Measurements from ENCODE around the gene CHST1.

CHST1 gene

DNA sequence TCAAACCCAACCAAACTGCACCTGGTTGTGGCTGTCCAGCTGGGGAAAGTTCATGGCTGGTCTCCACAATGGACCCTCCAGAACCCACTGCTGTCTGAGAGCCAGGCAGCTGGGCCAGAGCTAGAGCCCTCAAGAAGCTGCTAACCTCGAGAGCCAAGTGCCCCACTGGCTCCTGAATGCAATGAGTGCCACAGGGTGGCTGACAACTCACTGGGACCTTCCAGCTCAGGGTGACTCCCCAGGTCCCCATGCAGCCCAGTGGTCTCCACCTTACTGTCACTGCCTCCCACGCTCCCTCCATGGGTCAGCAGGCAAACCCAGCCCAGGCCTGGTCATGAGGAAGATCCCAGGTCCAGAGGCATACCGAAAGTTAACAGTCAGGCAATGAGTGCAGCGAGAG is 8.0 kb upstream of the CHST1 start (continued):
- TF ChIP-seq SNAI2 (CRISPR knock-in tag; IDR thresholded peaks at IDR 0.05) (no peak), ZNF70 (CRISPR knock-in tag; IDR thresholded peaks at IDR 0.05) (no peak), ISL1 (CRISPR knock-in tag; IDR thresholded peaks at IDR 0.05) (no peak), BACH2 (CRISPR knock-in tag; IDR thresholded peaks at IDR 0.05; ENCODE audit: borderline replicate concordance) (no peak), TCF4 (CRISPR knock-in tag; IDR thresholded peaks at IDR 0.05; ENCODE audit: borderline replicate concordance) (no peak), RARB (CRISPR knock-in tag; IDR thresholded peaks at IDR 0.05) (no peak), ESRRG (CRISPR knock-in tag; IDR thresholded peaks at IDR 0.05) (no peak), ZFP30 (CRISPR knock-in tag; IDR thresholded peaks at IDR 0.05) (no peak), CREB5 (CRISPR knock-in tag; IDR thresholded peaks at IDR 0.05; ENCODE audit: low read depth) (no peak), ARNTL (CRISPR knock-in tag; IDR thresholded peaks at IDR 0.05; ENCODE audit: borderline replicate concordance, low read depth) (no peak)

GRCh38 chr11:45672593-45672992 is 7.2 kb upstream of the CHST1 start:
- ATAC-seq, result no peak
- TF ChIP-seq ZNF70 (CRISPR knock-in tag; IDR thresholded peaks at IDR 0.05), result no peak
- TF ChIP-seq, protein P1, sequence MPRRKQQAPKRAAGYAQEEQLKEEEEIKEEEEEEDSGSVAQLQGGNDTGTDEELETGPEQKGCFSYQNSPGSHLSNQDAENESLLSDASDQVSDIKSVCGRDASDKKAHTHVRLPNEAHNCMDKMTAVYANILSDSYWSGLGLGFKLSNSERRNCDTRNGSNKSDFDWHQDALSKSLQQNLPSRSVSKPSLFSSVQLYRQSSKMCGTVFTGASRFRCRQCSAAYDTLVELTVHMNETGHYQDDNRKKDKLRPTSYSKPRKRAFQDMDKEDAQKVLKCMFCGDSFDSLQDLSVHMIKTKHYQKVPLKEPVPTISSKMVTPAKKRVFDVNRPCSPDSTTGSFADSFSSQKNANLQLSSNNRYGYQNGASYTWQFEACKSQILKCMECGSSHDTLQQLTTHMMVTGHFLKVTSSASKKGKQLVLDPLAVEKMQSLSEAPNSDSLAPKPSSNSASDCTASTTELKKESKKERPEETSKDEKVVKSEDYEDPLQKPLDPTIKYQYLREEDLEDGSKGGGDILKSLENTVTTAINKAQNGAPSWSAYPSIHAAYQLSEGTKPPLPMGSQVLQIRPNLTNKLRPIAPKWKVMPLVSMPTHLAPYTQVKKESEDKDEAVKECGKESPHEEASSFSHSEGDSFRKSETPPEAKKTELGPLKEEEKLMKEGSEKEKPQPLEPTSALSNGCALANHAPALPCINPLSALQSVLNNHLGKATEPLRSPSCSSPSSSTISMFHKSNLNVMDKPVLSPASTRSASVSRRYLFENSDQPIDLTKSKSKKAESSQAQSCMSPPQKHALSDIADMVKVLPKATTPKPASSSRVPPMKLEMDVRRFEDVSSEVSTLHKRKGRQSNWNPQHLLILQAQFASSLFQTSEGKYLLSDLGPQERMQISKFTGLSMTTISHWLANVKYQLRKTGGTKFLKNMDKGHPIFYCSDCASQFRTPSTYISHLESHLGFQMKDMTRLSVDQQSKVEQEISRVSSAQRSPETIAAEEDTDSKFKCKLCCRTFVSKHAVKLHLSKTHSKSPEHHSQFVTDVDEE (CRISPR knock-in tag; IDR thresholded peaks at IDR 0.05), result no peak
- no peak for TF ChIP-seq TOX (CRISPR knock-in tag; IDR thresholded peaks at IDR 0.05; ENCODE audit: borderline replicate concordance)

GRCh38 chr11:45671246-45672171 is 6.1 kb upstream of the CHST1 start:
- ATAC-seq, result no peak; the same call in 2 of the 3 replicates
- no peak for TF ChIP-seq TOX (CRISPR knock-in tag; IDR thresholded peaks at IDR 0.05; ENCODE audit: borderline replicate concordance)
- no peak for TF ChIP-seq ZNF8 (CRISPR knock-in tag; IDR thresholded peaks at IDR 0.05)
- no peak for TF ChIP-seq ZNF565 (CRISPR knock-in tag; conservative IDR thresholded peaks at IDR 0.05; ENCODE audit: low read depth)
- TF ChIP-seq, protein P1 (CRISPR knock-in tag; IDR thresholded peaks at IDR 0.05), result no peak
- TF ChIP-seq ISL1 (CRISPR knock-in tag; IDR thresholded peaks at IDR 0.05), result no peak
- TF ChIP-seq OSR1 (CRISPR knock-in tag; IDR thresholded peaks at IDR 0.05), result no peak
- no peak for TF ChIP-seq CSDC2 (CRISPR knock-in tag; IDR thresholded peaks at IDR 0.05)
- TF ChIP-seq PPARA (CRISPR knock-in tag; IDR thresholded peaks at IDR 0.05; ENCODE audit: borderline replicate concordance), result no peak
- TF ChIP-seq ESRRG (CRISPR knock-in tag; IDR thresholded peaks at IDR 0.05), result no peak
- TF ChIP-seq ZNF70 (CRISPR knock-in tag; IDR thresholded peaks at IDR 0.05), result no peak
- no peak for TF ChIP-seq RARB (CRISPR knock-in tag; IDR thresholded peaks at IDR 0.05)
- no peak for TF ChIP-seq TCF4 (CRISPR knock-in tag; IDR thresholded peaks at IDR 0.05; ENCODE audit: borderline replicate concordance)
- TF ChIP-seq, protein P2, sequence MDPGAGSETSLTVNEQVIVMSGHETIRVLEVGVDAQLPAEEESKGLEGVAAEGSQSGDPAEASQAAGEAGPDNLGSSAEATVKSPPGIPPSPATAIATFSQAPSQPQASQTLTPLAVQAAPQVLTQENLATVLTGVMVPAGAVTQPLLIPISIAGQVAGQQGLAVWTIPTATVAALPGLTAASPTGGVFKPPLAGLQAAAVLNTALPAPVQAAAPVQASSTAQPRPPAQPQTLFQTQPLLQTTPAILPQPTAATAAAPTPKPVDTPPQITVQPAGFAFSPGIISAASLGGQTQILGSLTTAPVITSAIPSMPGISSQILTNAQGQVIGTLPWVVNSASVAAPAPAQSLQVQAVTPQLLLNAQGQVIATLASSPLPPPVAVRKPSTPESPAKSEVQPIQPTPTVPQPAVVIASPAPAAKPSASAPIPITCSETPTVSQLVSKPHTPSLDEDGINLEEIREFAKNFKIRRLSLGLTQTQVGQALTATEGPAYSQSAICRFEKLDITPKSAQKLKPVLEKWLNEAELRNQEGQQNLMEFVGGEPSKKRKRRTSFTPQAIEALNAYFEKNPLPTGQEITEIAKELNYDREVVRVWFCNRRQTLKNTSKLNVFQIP (CRISPR knock-in tag; IDR thresholded peaks at IDR 0.05; ENCODE audit: borderline replicate concordance, low read depth), result no peak
- no peak for TF ChIP-seq ZFP30 (CRISPR knock-in tag; IDR thresholded peaks at IDR 0.05)
- TF ChIP-seq, protein P3, sequence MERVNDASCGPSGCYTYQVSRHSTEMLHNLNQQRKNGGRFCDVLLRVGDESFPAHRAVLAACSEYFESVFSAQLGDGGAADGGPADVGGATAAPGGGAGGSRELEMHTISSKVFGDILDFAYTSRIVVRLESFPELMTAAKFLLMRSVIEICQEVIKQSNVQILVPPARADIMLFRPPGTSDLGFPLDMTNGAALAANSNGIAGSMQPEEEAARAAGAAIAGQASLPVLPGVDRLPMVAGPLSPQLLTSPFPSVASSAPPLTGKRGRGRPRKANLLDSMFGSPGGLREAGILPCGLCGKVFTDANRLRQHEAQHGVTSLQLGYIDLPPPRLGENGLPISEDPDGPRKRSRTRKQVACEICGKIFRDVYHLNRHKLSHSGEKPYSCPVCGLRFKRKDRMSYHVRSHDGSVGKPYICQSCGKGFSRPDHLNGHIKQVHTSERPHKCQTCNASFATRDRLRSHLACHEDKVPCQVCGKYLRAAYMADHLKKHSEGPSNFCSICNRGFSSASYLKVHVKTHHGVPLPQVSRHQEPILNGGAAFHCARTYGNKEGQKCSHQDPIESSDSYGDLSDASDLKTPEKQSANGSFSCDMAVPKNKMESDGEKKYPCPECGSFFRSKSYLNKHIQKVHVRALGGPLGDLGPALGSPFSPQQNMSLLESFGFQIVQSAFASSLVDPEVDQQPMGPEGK (CRISPR knock-in tag; IDR thresholded peaks at IDR 0.05; ENCODE audit: borderline replicate concordance), result no peak
- TF ChIP-seq ZC3H10 (CRISPR knock-in tag; IDR thresholded peaks at IDR 0.05), result no peak
- TF ChIP-seq GLIS3 (CRISPR knock-in tag; IDR thresholded peaks at IDR 0.05), result no peak
- no peak for TF ChIP-seq ARNTL (CRISPR knock-in tag; IDR thresholded peaks at IDR 0.05; ENCODE audit: borderline replicate concordance, low read depth)
